Medulla oblongata (tissue), 1 donor: Measurements from ENCODE around the gene UNC5B.

Experiments used
- DNase-seq: peaks from one replicate; pipeline ENCODE4 v3.0.0-alpha.2; 2015; ENCODE audit errors: extremely low spot score

Gene UNC5B

DNA sequence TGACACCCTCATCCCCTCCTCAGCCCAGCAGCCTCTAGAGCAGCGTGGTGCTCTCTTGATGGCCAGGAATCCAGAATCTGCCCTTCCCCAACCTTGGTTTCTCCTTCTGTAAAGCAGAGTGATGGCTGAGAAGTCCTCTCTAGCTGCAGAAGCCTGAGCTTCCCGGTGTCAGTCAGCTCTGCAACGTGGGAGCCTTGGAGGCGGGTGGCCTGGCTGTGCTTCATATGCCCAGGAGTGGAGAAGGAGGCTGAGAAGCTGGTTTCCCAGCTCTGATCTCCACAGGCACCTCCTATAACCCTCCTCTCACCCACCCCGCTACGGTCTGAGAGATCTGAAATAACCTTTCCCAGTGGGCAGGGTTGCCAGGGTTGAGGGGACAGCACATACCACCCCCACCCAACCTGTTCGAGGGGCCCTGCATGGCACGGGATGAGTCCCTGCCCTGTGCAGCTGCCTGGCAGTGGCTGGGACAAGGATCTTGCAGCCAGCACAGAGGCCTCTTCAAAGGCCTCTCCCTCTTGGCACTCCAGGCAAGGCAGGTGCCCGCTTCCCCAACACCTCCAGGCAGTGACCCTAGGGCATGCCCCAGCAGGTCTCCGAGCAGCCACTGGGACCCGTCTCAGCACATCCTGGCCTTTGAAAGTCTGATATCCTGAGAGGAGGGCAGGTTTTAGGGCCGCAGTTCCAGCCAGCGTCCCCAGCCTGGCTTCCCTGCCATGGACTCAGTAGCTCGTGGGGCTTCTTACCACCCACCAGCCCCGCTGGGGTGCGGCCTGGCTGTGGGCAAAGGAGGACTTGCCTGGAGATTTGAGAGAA lies 88.4 kb downstream of the UNC5B start:
- no peak for DNase-seq

DNA sequence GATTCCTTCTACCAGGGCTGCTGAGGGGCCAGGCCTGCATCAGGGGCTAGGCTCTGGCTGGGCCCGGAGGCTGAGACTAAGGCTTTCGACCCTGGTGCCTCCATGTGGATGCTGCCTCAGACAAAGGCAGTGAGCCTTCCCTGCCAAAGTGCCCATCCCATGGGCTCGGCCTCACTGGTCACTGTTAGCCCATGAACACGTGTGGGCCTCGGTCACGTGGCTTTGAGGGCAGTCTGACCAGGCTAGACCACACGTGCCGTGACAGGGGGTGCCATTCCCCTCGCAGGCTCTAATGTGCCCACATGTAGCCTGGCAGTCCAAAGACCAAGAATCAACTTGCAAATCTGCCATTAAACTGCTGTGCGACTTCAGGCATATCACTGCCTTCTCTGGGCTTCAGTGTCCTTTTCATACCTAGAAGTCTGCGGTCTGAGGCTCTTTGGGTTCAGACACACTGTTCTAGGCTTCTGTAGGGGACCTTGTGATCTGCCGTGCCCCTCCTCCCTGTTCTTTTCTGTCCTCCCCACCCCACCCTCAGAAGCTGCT lies 89.1 kb downstream of the UNC5B start:
- no peak for DNase-seq

DNA sequence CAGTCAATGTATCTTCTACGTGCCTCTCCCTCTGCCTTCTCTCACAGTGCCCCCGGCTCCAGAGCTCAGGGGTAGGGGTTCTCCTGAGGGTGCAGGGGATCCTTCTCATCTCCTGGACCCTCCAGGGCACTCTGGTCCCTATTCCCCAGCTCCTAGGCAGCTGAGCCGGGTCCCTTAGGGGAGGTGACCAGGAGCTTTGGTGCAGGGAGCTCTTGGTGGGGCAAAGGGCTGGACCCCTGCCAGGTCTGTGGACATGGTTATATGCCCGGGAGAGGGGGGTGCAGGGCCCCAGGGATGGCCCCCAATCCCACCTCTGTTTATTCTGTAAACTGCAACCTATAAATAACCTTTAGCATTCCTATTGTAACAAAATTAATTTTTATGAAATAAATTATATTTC lies 90.1 kb downstream of the UNC5B start:
- DNase-seq, result no peak

DNA sequence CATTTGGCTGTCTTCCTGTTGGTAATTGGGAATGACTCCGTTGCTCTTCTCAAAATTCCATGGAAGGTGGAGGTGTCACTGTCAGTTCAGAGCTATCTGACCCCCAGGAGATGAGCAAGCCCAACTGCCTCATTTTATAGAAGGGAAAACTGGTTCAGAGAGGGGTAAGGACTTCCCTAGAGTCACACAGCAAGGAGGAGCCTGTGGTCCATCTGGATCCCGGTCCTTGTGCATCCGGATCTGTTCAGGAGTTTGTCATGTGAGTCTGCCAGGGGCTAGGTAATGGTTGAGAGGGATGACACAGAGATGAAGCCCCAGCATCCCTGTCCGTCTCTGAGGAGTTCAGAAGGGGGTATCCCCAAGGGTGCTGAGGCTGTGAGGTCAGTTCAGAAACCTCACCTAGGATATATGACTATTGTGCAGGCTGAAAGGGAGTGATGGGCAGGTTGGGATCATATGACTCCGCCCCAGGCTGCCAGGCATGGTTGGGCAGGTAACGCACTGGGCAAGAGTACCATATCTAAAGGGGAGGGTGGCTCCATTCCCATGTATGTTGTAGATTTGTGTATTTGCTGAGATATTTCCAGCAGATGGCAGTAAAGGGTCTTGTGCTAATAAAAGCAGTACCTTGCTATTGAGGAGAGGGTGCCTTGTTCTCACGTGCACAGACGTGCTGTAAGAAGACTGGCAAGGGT lies 90.7 kb downstream of the UNC5B start:
- no peak for DNase-seq

DNA sequence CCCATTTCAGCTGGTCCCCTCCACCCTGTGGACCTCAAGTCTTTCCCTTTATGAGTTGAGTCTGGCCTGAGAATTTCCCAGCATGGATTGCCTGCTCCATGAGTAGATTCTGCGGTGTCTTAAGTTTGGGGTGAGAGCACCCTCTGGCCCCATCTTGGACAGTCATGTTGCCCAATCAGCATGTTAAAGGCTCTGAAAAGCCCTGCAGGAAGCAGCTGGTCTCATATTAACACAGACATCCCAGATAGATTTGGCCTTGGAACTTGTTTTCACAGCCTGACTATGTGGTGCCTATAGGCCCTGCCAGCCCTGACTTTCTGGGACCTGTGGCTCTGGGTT lies 91.2 kb downstream of the UNC5B start:
- no peak for DNase-seq

DNA sequence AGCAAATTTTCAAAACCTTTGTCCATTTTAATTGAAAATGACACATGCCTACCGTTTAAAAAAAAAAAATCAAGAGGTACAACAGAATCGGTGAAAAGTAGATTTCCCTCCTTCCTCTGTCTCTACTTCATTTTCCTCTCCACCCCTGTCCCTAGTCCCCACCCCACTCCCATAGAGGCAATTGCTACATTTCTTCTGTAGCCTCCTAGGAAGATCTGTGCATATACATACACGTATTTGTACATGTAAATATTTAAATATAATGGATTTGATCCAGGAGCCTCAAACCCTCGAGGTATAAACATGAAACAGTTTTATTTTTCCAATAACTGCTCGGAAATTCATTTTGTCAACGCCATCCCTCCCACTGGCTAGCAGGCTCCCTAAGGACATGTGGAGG lies 92.5 kb downstream of the UNC5B start:
- DNase-seq, result no peak

DNA sequence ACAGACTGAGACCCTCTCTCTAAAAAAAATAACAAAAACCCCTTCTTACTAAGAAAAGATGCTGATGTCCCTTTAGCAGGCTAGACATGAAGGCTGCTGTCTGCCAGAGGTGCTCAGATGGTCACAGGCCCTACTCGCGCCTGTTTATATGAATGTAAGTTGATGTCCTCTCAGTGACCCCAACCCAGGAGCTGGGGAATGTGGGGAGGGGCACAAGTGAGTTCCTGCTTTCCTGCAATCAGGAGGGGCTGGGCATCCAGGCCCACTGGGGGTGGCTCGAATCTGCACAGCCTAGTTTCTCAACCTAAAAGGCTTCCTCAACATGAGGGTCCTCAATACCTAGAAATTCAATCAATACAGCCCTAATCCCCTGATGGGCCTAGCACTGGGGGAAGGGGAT lies 94.6 kb downstream of the UNC5B start:
- no peak for DNase-seq

DNA sequence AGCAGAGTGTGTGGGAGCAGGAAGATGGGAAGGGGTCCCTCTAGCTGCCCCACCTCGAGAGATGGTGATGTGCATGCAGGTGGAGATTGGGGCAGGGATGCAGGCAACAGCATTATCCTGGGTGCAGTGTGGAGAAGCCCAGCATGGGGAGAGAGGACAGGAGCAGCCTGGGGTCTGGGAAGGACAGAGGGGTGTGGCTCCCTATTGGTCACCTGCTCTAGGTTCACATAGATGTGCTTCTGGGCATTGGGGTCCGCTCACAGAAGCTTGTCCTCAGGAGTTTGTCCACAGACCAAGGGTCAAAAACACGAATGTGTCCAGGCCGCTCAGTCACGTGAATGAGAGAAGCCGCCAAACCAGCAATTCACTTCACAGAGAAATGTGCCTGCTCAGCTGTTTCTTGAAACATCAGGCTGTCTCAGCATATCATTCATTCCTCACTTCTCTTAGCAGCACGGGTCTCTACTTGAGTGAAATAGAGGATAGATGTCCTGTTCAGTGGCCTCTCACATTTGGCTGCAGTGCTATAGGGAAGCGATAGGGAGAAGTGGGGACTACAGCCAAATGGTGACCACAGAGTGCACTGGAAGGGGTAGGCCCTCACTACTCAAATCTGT lies 95.2 kb downstream of the UNC5B start:
- peak; percentile 50 for DNase-seq

DNA sequence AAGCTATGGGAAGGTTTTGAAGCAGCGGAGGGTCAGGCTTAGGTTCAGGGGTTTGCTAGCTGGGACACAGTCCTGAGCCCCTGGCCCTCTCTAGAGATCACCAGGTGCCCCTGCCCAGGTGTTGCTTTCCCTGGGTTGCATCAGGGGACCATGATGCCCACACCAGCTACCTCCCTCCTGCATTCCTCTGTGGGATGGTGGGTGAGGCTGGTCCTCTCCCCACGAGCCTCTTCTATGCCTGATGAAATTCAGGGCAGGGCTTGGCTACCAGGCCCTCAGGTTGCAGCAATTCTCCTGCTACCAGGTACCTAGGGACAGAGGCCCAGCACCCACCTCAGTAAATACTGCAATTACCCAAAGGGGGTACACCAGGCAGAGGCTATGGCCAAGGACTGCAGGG lies 95.9 kb downstream of the UNC5B start:
- DNase-seq, result no peak

DNA sequence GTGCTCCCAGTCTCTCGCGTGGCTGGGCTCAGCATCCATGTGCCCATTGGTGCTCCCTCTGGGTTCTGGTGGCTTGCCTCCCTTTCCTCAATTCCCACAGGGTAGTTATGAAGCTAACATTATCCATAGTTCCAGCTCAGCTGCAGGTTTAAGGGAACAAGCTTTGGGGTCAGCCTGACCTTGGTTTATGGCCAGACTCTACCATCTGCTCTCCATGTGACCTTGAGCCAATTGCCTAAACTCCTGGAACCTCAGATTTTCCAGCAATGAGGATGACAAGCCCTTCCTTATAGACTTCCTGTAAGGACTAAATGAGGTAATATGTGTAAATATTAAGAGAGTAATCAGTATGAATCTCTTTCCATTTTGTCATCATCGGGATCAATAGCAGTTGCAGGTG lies 96.6 kb downstream of the UNC5B start:
- no peak for DNase-seq

DNA sequence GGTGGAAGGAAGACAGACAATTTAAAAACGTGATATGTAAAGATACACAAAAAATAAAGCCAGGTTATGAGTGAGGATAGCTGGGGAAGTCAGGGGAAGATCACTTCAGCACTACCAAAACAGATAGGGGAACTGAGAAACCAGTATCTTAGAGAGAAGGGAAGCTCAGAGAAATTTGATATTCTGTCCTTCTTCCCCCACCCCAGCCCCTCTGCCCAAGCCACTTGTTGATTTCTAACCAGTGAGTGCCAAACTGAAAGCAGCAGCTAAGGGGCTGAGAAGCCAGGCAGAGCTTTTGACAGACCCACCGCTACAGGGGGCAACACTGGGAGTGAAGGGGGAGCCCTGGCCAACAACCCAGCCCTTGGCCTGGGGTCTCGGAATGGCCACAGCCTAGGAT lies 97.5 kb downstream of the UNC5B start:
- no peak for DNase-seq

DNA sequence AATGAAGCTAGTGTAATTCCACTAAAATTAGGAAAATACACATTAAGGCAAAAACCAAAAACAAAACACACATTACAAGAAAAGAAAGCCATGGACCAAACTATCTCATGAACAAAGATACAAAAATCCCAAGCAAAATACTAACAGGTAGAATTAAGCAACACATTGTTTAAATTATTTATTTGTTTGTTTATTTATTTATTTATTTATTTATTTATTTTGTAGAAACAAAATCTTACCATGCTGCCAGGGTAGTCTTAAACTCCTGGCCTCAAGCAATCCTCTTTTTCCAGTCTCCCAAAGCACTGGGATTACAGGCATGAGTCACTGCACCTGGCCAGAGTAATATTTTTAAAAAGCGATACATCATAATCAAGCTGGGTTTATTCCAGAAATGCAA lies 99.8 kb downstream of the UNC5B start:
- DNase-seq, result no peak

DNA sequence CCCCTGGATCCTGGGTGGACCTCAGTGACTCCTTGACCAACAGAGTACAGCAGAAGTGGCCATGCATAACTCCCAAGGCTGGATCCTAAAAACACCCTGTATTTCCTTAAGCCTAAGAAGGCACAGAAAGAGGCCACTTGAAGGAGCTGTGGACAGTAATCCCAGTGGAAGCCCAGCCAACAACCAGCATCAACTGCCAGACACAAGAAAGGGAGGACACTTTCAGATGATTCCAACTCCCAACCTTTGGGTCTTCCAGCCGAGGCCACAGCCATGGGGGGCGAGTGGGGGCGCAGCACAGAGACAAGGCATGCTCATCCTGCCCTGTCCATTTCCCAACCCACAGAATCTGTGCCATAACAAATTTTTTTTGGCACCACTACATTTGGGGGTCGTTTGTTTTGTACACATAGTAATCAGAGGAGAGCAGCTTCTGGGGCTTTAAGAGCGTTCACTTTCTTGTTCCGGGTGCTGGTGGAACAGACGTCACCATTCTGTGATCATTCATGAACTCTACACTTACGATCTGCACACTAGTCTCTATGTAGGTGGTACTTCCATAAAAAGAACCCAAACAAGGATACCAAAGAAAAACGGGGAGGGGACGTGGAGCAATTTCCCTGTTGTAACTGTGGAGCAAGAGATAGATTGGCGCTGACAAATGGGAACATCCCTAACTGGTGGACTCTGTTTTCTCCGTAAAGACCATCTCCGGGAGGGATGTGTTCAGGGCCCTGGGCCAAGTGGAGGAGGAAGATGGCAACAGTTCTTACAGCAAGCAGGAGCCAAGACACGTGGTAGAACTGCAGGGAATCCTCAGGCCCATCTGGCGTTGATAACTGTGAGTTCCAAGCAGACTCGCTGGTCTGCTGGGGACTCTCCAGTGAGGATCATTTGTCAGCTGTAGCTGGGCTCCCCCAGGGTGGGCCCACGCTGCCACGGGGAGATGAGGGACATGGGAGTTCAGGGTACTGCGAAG lies 100.7 kb downstream of the UNC5B start:
- DNase-seq, result no peak

DNA sequence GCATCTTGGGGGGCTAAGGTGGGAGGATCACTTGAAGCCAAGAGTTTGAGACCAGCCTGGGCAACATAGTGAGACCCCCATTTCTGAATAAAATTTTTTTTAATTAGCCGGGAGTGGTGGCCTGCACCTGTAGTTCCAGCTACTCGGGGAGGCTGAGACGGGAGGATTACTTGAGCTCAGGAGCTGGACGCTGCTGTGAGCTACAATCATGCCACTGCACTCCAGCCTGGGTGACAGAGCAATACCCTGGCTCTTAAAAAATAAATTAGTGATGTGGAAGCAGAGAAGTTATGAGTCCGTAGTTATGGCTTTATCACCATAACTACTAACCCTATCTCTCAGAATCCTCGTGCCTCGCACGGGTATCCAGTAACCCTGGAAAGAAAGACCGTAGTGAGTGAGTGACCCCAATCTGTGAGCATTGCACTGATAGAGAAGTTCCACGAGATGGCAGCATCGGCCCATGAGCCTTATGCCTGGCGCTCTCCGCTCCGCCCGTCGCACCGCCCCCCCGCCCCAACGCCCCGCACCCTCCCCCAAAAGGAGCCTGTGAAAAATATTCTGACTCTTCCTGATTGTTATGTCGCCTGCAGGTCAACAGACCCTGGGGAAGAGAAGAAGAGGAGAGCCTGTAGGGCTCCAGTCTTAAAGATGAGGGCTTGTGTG lies 101.8 kb downstream of the UNC5B start:
- peak; percentile 68 for DNase-seq

DNA sequence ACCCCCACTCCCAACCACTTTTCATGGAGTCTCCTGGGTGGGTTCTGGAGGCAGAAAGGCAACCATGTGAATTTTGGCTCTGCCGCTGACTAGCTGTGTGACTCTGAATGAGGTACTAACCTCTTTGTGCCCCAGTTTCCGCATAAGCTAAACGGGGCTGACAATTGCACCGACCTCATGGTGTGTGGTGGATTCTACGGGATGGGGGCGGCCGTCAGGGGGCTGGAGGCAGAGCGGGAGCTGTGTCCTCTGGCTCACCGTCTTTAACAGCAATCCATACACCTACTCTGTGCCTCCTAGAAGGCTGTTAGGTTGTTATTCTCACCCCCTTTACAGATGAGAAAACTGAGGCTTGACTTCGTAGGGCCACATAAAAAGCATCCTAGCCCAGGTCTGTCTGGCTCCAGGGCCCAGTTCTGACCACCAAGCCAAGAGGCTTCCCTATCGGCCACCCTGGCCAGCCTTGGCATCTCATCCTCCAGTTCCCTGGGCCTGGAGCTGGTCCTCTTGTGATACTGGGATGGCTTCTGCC lies 102.4 kb downstream of the UNC5B start:
- no peak for DNase-seq

DNA sequence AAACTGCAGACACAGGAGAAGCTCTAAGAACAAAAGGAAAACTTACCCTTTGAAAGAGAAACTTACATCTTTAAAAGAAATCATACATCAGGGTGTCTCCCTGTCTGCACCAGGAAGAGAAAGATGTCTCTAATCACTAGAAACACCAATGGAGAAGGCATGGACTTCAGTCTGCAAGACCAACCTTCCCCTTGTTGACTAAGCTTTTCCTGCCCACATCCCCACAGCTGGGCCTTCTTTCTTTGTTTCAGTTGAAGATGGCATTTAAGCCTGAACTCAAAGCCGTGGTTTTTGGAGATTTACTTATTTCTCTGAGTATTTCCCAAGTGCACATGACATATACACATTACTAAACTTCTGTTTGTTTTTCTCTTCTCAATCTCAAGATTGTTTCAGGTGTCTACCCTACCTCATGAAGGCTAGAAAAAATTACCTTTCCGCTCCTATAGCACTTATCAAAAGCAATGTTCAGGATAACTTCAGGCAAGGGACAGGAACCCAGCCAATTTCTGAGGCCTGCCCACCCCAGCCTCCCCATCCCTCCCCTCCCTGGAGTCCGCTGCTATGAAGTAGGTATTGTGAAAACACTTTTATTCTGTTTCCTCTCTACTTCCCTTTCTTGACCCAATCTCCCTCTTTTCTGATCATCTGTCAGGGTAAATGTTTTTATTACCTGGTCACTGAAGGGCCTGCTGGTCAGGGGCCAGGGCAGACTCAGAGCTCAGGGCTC lies 103.9 kb downstream of the UNC5B start:
- DNase-seq, result no peak

DNA sequence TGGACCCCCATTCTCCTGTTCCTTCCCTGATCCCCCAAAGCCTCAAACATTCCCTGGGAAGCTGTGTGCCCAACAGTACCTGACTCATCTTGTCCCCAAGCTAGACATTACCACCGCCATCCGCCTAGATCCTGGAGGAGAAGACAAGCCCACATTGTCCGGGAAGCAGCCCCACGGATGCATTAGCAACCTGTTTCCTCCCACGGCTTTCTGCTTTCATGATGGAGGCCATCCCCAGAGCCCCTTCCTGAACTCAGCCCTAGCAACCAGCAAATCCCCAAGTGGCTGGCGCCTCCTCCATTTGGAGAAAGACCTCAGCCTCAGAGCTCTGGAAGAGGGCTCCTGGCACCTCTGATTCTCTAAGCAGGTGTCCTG lies 104.4 kb downstream of the UNC5B start:
- DNase-seq, result no peak

DNA sequence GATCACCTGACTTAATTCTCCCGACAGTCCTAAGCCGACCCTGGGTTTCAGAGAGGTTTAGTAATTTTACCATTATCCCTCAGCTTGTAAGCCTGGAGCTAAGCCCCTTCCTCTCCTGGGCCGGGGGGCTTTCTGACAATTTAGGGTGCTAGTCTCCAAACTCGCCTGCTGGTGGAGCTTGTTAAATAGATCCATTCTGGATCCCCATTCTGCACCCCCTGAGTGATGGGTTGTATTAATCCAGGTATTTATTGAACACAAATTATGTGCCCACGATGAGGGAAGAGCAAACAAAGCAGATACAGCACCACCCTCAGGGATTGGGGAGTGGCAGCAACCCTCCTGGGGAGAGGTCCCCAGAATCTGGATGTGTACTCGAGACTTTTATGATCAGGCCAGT lies 105.4 kb downstream of the UNC5B start:
- no peak for DNase-seq

DNA sequence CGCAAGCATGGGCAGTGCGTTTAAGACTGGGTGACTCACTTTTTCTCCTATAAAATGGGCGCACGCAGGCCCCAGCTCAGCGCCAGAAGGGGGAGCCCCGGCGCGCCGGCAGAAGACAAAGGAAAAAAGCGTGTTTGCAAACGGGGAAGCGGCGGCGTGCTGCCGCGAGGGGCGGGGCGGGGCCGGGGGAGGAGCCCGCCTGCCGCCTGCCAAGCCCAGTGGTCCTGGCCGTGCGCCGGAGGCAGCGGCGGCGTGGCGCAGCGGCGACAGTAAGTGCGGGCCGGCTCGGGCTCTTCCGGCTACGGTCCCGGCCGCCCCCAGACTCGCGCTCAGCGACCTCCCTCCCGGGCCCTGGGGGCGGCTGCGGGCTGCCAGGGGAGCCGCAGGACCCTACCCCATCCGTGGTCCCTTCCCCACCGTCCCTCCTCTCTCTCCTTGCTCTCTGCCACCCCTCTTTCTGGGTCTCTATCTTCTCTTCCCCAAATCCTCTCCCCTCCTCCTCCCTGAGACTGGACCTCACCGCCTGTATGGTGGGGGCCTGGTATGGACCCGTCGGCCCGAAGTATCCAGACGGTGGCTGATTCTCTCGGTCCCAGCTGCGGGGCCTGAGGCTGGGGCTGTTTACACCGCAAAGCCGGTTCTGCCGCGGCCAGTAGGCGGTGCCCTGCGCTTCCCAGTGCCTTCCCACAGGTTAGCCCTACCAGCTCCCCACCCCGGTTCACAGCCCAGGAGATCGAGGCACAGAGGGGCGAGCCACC lies 106.9 kb downstream of the UNC5B start, which contains the start of gene SLC29A3:
TSS of gene SLC29A3 (plus strand) at position 218 of the 758 bp plus-strand sequence. CDS start at position 269, 51 bp downstream.
- peak; percentile 82 for DNase-seq
